H1 (cell line): ENCODE data around the gene CDYL. TPM values are rescaled to one million over a fixed set of nuclear protein-coding genes. Genes with fewer than 3 reads are reported as not detected.

Experiments
- CBX8 ChIP-seq: fragments of 300-800, 300-1000 bp; sonication (generic); IDR thresholded peaks from 2 replicates; pipeline ENCODE4 v1.7.1; 2016; ENCODE audit warnings: low read depth, low read length, borderline replicate concordance
- CEBPB ChIP-seq: IDR thresholded peaks from 2 replicates; pipeline ENCODE4 v1.6.1; 2012; ENCODE audit warnings: low read depth, low read length
- CHD1 ChIP-seq: IDR thresholded peaks from 2 replicates; pipeline ENCODE4 v1.6.1; 2012; ENCODE audit warnings: low read depth, low read length, improper control_type of control experiment
- CHD7 ChIP-seq: fragments of 300-600 bp; sonication (generic); IDR thresholded peaks from 2 replicates; pipeline ENCODE4 v1.7.1; 2012; ENCODE audit warnings: low read length, moderate library complexity, mild to moderate bottlenecking, inconsistent platforms; ENCODE audit not compliant: insufficient replicate concordance
- EZH2 ChIP-seq: fragments of 200-600 bp; sonication (generic); IDR thresholded peaks from 2 replicates; pipeline ENCODE4 v1.7.1; 2012; ENCODE audit warnings: low read depth, mild to moderate bottlenecking, moderate library complexity, low read length, inconsistent platforms; ENCODE audit not compliant: severe bottlenecking
- HDAC6 ChIP-seq: IDR thresholded peaks from one replicate; pipeline ENCODE4 v1.7.1; 2012; ENCODE audit warnings: low read depth, mild to moderate bottlenecking, inconsistent platforms, low read length, moderate library complexity
- POLR2AphosphoS5 ChIP-seq: IDR thresholded peaks from 2 replicates; pipeline ENCODE4 v1.6.1; 2011; ENCODE audit warnings: low read depth, low read length
- SP2 ChIP-seq: IDR thresholded peaks from 2 replicates; pipeline ENCODE4 v1.6.1; 2012; ENCODE audit warnings: mild to moderate bottlenecking, low read length, inconsistent platforms
- SUZ12 ChIP-seq: fragments of 200-600 bp; sonication (generic); IDR thresholded peaks from 2 replicates; pipeline ENCODE4 v1.6.1; 2012; ENCODE audit warnings: mild to moderate bottlenecking, inconsistent platforms, low read length, moderate library complexity, mixed read lengths
- TAF1 ChIP-seq: IDR thresholded peaks from 2 replicates; pipeline ENCODE4 v1.6.1; 2011; ENCODE audit warnings: mild to moderate bottlenecking, low read depth, low read length
- TAF7 ChIP-seq: optimal IDR thresholded peaks from 2 replicates; pipeline ENCODE3; 2011; ENCODE audit warnings: low read depth, mild to moderate bottlenecking, inconsistent platforms, low read length, moderate library complexity, borderline replicate concordance
- TBP ChIP-seq: IDR thresholded peaks from 2 replicates; pipeline ENCODE4 v1.6.1; 2011; ENCODE audit warnings: low read depth, low read length, improper control_type of control experiment
- TEAD4 ChIP-seq: IDR thresholded peaks from 2 replicates; pipeline ENCODE4 v1.6.1; 2012; ENCODE audit warnings: low read depth, low read length, inconsistent platforms, mixed read lengths
- polyA plus RNA-seq, 7 experiments: library from polyadenylated mRNA; depleted of rRNA in 3 of 7; stranded (reverse) in 5 of 7; unstranded in 2 of 7; fragments of >200 nt in 5 of 7; fragments of 200-250 nt in 2 of 7; gene quantifications; 1 replicate in 5 of 7; 2 replicates in 1 of 7; 4 replicates in 1 of 7; pipeline versions ENCODE4 v1.2.1 to v1.2.3, GENCODE V29; 2011 to 2013; ENCODE audit warnings: missing spikeins in 2 of 7, mixed read lengths in 2 of 7
- total RNA-seq: library from RNA; stranded (reverse); fragmentation: NEBNext Ultra II Directional; extraction: Animal tissue kit (Norgen Biotek cat#: 25700); gene quantifications from 2 replicates; pipeline ENCODE4 v1.2.1, GENCODE V29; 2021

CDYL gene
- total and polyA plus RNA-seq, 2 of the 8 experiments (the other 6 are each of a cell fraction or from before 2014, with no cell fraction given): 56.4 to 119 TPM

GRCh38 chr6:4800662-4801061, 24.5 kb downstream of the CDYL start (continued):
- no peak for TF ChIP-seq CHD7
- TF ChIP-seq TAF7: no peak
- TF ChIP-seq SUZ12: no peak
- TF ChIP-seq TEAD4: no peak
- TF ChIP-seq SP2: no peak
- TF ChIP-seq EZH2: no peak
- TF ChIP-seq CHD1: no peak
- TF ChIP-seq CBX8: no peak
- no peak for TF ChIP-seq TBP
- no peak for TF ChIP-seq POLR2AphosphoS5
- TF ChIP-seq CEBPB: no peak
- TF ChIP-seq TAF1: no peak
- no peak for TF ChIP-seq HDAC6
